ENCODE measurements around the gene LAMA3. TPM values are rescaled to one million over a fixed set of nuclear protein-coding genes. Genes with fewer than 3 reads are reported as not detected.

Gene LAMA3
- total and polyA plus RNA-seq, 10 of the 15 experiments (the other 5 are each of a cell fraction or from before 2014, with no cell fraction given) = 0.37 to 6.5 (median 5.4) TPM

GRCh38 chr18:23932385-23933067, 243.3 kb downstream of the LAMA3 start:
- H3K9ac ChIP-seq (ENCODE audit: control insufficient read depth, insufficient read depth, low read length) = no peak overlapping the region
- no peaks in the 10 kb centered on the region for H3K79me2 ChIP-seq (ENCODE audit: control insufficient read depth, insufficient read depth, low read length)
- FAIRE-seq (no peak), DNase-seq (ENCODE audit: low read depth, low spot score) (no peak), ATAC-seq (no peak)
- RAD21 ChIA-PET (ENCODE audit: unreplicated experiment) = no interaction called here
- CTCF ChIA-PET = interaction anchor here (3.4 kb wide), 1 partner anchor 14 kb away, joined by 20 read pairs; no protein-coding TSS in a partner anchor
- intact Hi-C loops (cut with micrococcal nuclease; ENCODE audit: unreplicated experiment) (no loop called here), in situ Hi-C loops (cut with MboI) (no loop called here)
- H3K4me3 ChIP-seq = no peak overlapping the region
- SMC1A ChIA-PET (ENCODE audit: uncharacterized antibody, unreplicated experiment) = interaction anchor here (1.1 kb wide), 1 partner anchor 11 kb away, joined by 4 read pairs; no protein-coding TSS in a partner anchor
- no peaks in the 10 kb centered on the region for H3K36me3 ChIP-seq (ENCODE audit: control insufficient read depth in 2 of 2, insufficient read depth in 2 of 2, low read length in 1 of 2)
- 71% methylated on average over 8 of the region's 8 CpGs for WGBS (ENCODE audit: insufficient coverage, insufficient replicate concordance, low lambda C conversion rate, missing lambda C conversion rate)
- TF ChIP-seq RFX5 (IDR thresholded peaks at IDR 0.05; ENCODE audit: low read depth, low read length) = no peak
- no peak for TF ChIP-seq IKZF1 (conservative IDR thresholded peaks at IDR 0.05)
- TF ChIP-seq NR2C1 (IDR thresholded peaks at IDR 0.05) = no peak
- no peak for TF ChIP-seq ESRRA (IDR thresholded peaks at IDR 0.05; ENCODE audit: low read length)
- no peak for TF ChIP-seq NKRF (conservative IDR thresholded peaks at IDR 0.05)
- no peak for TF ChIP-seq PKNOX1 (IDR thresholded peaks at IDR 0.05)
- no peak for TF ChIP-seq TBL1XR1 (IDR thresholded peaks at IDR 0.05; ENCODE audit: low read depth, low read length)
- TF ChIP-seq TCF7 (IDR thresholded peaks at IDR 0.05; ENCODE audit: borderline replicate concordance) = no peak
- TF ChIP-seq ATF3 (IDR thresholded peaks at IDR 0.05; ENCODE audit: borderline replicate concordance, extremely low read depth, low read depth, low read length) = no peak
- no peak for TF ChIP-seq EED (IDR thresholded peaks at IDR 0.05; ENCODE audit: low read depth)
- TF ChIP-seq JUNB (IDR thresholded peaks at IDR 0.05) = no peak
- no peak for TF ChIP-seq HSF1 (IDR thresholded peaks at IDR 0.05; ENCODE audit: low read depth, low read length)
- no peak for TF ChIP-seq SMC3 (IDR thresholded peaks at IDR 0.05; ENCODE audit: borderline replicate concordance, low read length)
- TF ChIP-seq PAX5 (IDR thresholded peaks at IDR 0.05; ENCODE audit: borderline replicate concordance, low read depth, low read length) = no peak
- no peak for TF ChIP-seq STAT1 (conservative IDR thresholded peaks at IDR 0.05)
- no peak for TF ChIP-seq NFXL1 (IDR thresholded peaks at IDR 0.05; ENCODE audit: borderline replicate concordance)
- peaks cover 11% of the 10 kb centered on the region for H3K4me1 ChIP-seq (ENCODE audit: control insufficient read depth, insufficient read depth, low read length)
- H3K27me3 ChIP-seq (replicated peaks in 1 of 2; ENCODE audit: control insufficient read depth in 2 of 2, insufficient read depth in 2 of 2, low read length in 1 of 2) = no peaks in the 10 kb centered on the region
- H2AFZ ChIP-seq (ENCODE audit: control insufficient read depth, low read depth, low read length) = no peak overlapping the region
- no peak overlapping the region for H3K27ac ChIP-seq (ENCODE audit: control insufficient read depth, insufficient read depth)
- H4K20me1 ChIP-seq (ENCODE audit: control insufficient read depth, insufficient read depth) = no peaks in the 10 kb centered on the region
- H3K9me3 ChIP-seq (replicated peaks; ENCODE audit: control insufficient read depth, insufficient read depth, low read length) = no peaks in the 10 kb centered on the region
- H3K4me2 ChIP-seq (ENCODE audit: control insufficient read depth, insufficient read depth) = no peak overlapping the region
- BruUV-seq (replicated peaks) = no TSS peak
- POLR2A ChIA-PET = no interaction called here

Data from GM12878 (cell line).